Neuronal stem cell (in vitro differentiated cells): Measurements from ENCODE around the gene PLEKHA6.

Experiments
- DNase-seq: peaks from one replicate; pipeline ENCODE4 v3.0.0-alpha.2; 2013; ENCODE audit warnings: low spot score
- H2AFZ ChIP-seq: one replicate; pipeline ENCODE4 v1.6.1; 2013; ENCODE audit warnings: mild to moderate bottlenecking, low read length, inconsistent platforms
- H2AK5ac ChIP-seq: 2 replicates; pipeline ENCODE4 v1.6.1; 2013; ENCODE audit warnings: low read depth, mild to moderate bottlenecking, inconsistent platforms, low read length, moderate library complexity, mixed read lengths
- H2BK120ac ChIP-seq: 2 replicates; pipeline ENCODE4 v1.6.1; 2013; ENCODE audit warnings: low read depth, mild to moderate bottlenecking, inconsistent platforms, low read length, moderate library complexity, mixed read lengths
- H2BK12ac ChIP-seq: one replicate; pipeline ENCODE4 v1.6.1; 2013; ENCODE audit warnings: low read length, inconsistent platforms
- H2BK15ac ChIP-seq: 2 replicates; pipeline ENCODE4 v1.6.1; 2013; ENCODE audit warnings: mild to moderate bottlenecking, low read length, inconsistent platforms, mixed read lengths
- H2BK5ac ChIP-seq: one replicate; pipeline ENCODE4 v1.6.1; 2013; ENCODE audit warnings: inconsistent platforms, mild to moderate bottlenecking, low read length, moderate library complexity
- H3K14ac ChIP-seq: one replicate; pipeline ENCODE4 v1.6.1; 2013; ENCODE audit warnings: low read length, inconsistent platforms
- H3K18ac ChIP-seq: 2 replicates; pipeline ENCODE4 v1.6.1; 2013; ENCODE audit warnings: low read length, inconsistent platforms
- H3K23ac ChIP-seq: 2 replicates; pipeline ENCODE4 v1.6.1; 2013; ENCODE audit warnings: low read depth, mild to moderate bottlenecking, mixed read lengths, low read length, inconsistent platforms; ENCODE audit not compliant: poor library complexity
- H3K27ac ChIP-seq: replicated peaks from 3 replicates; pipeline ENCODE4 v1.5.1; 2013; ENCODE audit warnings: low read length, inconsistent platforms
- H3K27me3 ChIP-seq, 3 experiments: 2 replicates each; pipeline ENCODE4 v1.6.1; 2013; ENCODE audit warnings: low read length in 3 of 3, mild to moderate bottlenecking in 2 of 3, inconsistent platforms in 1 of 3, low read depth in 1 of 3, mixed read lengths in 1 of 3, moderate library complexity in 1 of 3; ENCODE audit not compliant: control insufficient read depth in 3 of 3, insufficient read depth in 3 of 3
- H3K36me3 ChIP-seq, 2 donors: replicated peaks in 1 of 2; 2 replicates each; pipeline ENCODE4 v1.6.1; 2013; ENCODE audit warnings: low read length in 2 of 2; ENCODE audit not compliant: control insufficient read depth in 2 of 2, insufficient read depth in 2 of 2
- H3K4ac ChIP-seq: 2 replicates; pipeline ENCODE4 v1.6.1; 2013; ENCODE audit warnings: inconsistent platforms, mild to moderate bottlenecking, low read length, moderate library complexity
- H3K4me1 ChIP-seq, 2 donors: 1 replicate in 1 of 2; 2 replicates in 1 of 2; pipeline ENCODE4 v1.6.1; 2013; ENCODE audit warnings: low read length in 2 of 2, low read depth in 1 of 2; ENCODE audit not compliant: control insufficient read depth in 2 of 2, insufficient read depth in 1 of 2
- H3K4me2 ChIP-seq: one replicate; pipeline ENCODE4 v1.6.1; 2013; ENCODE audit warnings: mild to moderate bottlenecking, low read length, inconsistent platforms; ENCODE audit not compliant: insufficient read depth, poor library complexity, severe bottlenecking
- H3K4me3 ChIP-seq, 2 donors: 2 replicates each; pipeline ENCODE4 v1.5.1; 2013; ENCODE audit warnings: low read length in 2 of 2, mild to moderate bottlenecking in 2 of 2, inconsistent platforms in 1 of 2, moderate library complexity in 1 of 2
- H3K79me1 ChIP-seq: one replicate; pipeline ENCODE4 v1.6.1; 2013; ENCODE audit warnings: low read depth, mild to moderate bottlenecking, inconsistent platforms, low read length, moderate library complexity
- H3K9ac ChIP-seq: one replicate; pipeline ENCODE4 v1.6.1; 2013; ENCODE audit warnings: mild to moderate bottlenecking, low read depth, low read length, inconsistent platforms; ENCODE audit not compliant: poor library complexity
- H3K9me3 ChIP-seq, 2 donors: replicated peaks in 1 of 2; 2 replicates each; pipeline versions ENCODE3 to v1.6.1; 2013; ENCODE audit warnings: low read length in 2 of 2, mild to moderate bottlenecking in 2 of 2, inconsistent platforms in 1 of 2, low read depth in 1 of 2, mixed read lengths in 1 of 2, moderate library complexity in 1 of 2; ENCODE audit not compliant: control insufficient read depth in 2 of 2, insufficient read depth in 1 of 2
- H4K8ac ChIP-seq: one replicate; pipeline ENCODE4 v1.6.1; 2013; ENCODE audit warnings: low read depth, mild to moderate bottlenecking, inconsistent platforms, low read length, moderate library complexity
- H4K91ac ChIP-seq: one replicate; pipeline ENCODE4 v1.6.1; 2013; ENCODE audit warnings: low read length, low read depth, mild to moderate bottlenecking, inconsistent platforms; ENCODE audit not compliant: poor library complexity
- WGBS, 2 donors: extraction: QIAGEN DNeasy Blood & Tissue Kit; methylation state at CpG; one replicate each; pipeline ENCODE4 v1.1.7; 2013; ENCODE audit warnings: missing lambda C conversion rate in 2 of 2, mixed read lengths in 1 of 2; ENCODE audit not compliant: insufficient read length in 2 of 2, insufficient replicate concordance in 1 of 2; ENCODE audit errors: extremely low coverage in 2 of 2; 5-methylcytosine and 5-hydroxymethylcytosine counted together

Gene PLEKHA6

DNA sequence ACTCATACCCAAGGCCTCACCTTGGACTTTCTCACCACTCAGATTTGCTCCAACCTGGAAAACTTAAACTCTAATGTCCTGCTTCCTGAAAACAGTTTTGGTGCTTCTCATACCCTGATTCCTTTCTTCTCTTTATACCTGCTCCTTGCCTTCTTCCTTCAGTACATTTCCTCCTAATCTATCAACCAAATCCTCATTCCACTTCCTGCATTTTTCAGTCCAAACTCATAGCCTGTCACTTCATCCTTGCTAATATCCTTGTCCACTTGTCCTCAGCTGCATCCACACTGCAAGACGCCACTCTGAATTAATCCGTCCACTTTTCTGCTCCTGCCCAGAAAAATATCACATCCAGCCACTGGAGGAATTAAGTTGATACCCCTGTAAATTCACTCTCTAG lies 26.0 kb upstream of the PLEKHA6 start:
- no peaks in the 10 kb centered on the region for H3K9me3 ChIP-seq
- no peak overlapping the region for H4K91ac ChIP-seq
- H3K14ac ChIP-seq: no peak overlapping the region
- H2BK5ac ChIP-seq: no peak overlapping the region
- H2BK120ac ChIP-seq: no peak overlapping the region
- no peaks in the 10 kb centered on the region for H3K4me1 ChIP-seq
- no peak overlapping the region for H2AFZ ChIP-seq
- no peak overlapping the region for H2AK5ac ChIP-seq
- peaks cover 0 to 53% (median 0%) of the 10 kb centered on the region in 3 experiments for H3K27me3 ChIP-seq
- no peak overlapping the region for H3K9ac ChIP-seq
- no peak overlapping the region for H2BK12ac ChIP-seq
- H3K23ac ChIP-seq: no peak overlapping the region
- H3K18ac ChIP-seq: no peak overlapping the region
- WGBS, 2 donors: no CpG with 5 or more reads among the region's 2 CpGs
- no peaks in the 10 kb centered on the region for H3K36me3 ChIP-seq
- no peaks in the 10 kb centered on the region for H3K79me1 ChIP-seq
- DNase-seq: no peak
- no peak overlapping the region for H3K27ac ChIP-seq
- no peak overlapping the region for H4K8ac ChIP-seq
- no peak overlapping the region for H2BK15ac ChIP-seq
- H3K4me2 ChIP-seq: no peak overlapping the region
- H3K4ac ChIP-seq: no peak overlapping the region
- no peak overlapping the region for H3K4me3 ChIP-seq

DNA sequence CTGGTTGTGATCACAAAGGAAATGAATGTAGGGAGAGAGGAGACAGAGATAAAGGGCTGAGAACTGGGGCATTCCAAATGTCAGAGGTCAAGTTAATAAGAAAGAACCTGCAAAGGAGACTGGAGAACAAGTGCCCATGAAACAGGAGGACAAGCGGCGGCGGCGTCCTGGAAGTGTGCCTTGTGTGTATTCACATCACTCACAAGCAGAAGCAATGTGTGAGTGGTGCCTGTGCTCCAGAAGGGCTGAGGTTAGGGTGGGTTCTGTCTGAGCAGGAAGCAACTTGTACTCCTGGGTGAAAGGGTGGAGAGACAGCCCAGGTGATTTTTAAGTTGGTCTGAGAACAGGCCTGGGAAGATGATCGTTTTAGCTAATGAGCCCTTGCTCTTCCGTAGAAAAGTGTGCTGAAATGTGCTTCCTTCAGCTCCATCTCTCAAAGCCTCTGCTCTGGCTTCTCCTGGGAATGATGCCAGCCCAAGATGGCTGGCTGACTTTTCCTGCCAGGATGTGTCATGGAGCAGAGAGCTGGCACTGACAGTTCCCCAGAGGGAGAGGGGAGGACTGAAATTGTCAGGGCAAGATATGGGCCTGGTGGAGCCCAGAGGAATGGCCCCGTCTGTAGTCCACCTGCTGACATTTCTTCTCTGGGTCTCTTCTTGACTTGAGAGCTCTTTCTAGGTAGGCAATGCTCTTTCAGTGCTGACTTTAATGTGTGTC lies 25.1 kb upstream of the PLEKHA6 start:
- Histone ChIP-seq H3K18ac (peak overlapping the region; percentile 68), H3K36me3 (no peaks in the 10 kb centered on the region), H3K9me3 (no peaks in the 10 kb centered on the region), H3K4ac (no peak overlapping the region), H2AFZ (no peak overlapping the region), H3K14ac (no peak overlapping the region), H3K27me3 (peaks cover 0 to 62% (median 9%) of the 10 kb centered on the region in 3 experiments), H3K4me1 (no peaks in the 10 kb centered on the region), H2BK12ac (no peak overlapping the region), H2BK5ac (no peak overlapping the region), H3K9ac (no peak overlapping the region), H2AK5ac (no peak overlapping the region), H3K27ac (no peak overlapping the region), H3K79me1 (no peaks in the 10 kb centered on the region), H4K91ac (no peak overlapping the region), H2BK120ac (no peak overlapping the region), H3K4me2 (no peak overlapping the region), H3K4me3 (no peak overlapping the region), H3K23ac (no peak overlapping the region), H2BK15ac (no peak overlapping the region), H4K8ac (no peak overlapping the region)
- WGBS, 2 donors: no CpG with 5 or more reads among the region's 7 CpGs
- DNase-seq: no peak

DNA sequence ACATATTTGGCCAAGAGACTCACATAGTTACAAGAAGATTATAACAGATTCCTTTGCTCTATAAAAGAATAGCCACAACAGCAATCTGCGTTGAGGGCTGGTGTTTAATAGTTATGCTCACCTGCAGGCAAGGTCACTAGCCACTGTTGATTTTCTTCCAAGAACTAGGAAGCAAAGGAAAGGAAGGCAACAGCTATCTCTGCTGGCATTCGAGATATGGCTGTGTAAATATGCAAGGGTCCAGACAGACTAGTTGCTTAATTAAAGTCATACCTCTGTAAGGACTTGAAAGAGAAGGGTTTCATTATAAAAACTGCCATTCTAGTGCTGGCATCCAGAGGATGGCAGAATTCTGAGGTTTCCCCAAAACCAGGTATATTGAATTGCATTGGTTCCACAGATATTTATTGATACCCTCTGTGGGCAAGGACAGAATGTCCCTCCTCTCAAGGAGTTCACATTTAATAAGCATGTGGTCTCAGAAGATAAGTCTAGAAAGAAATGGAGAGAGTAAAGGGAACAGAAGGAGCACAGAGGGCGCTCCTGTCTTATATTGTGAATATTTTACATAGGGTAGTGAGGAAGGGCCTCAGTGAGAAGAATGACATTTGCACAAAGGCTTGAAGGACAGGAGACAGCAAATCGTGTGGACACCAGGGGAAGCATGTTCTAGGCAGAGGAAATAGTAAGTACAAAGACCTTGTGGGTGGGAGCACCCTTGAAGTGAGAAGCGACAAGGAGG lies 23.6 kb upstream of the PLEKHA6 start:
- H3K27ac ChIP-seq: no peak overlapping the region
- H3K14ac ChIP-seq: no peak overlapping the region
- no peak overlapping the region for H3K9ac ChIP-seq
- no peak overlapping the region for H3K4me2 ChIP-seq
- no peak overlapping the region for H2BK15ac ChIP-seq
- no CpG with 5 or more reads among the region's 5 CpGs for WGBS, 2 donors
- no peak overlapping the region for H3K4me3 ChIP-seq
- peaks cover 0 to 2% of the 10 kb centered on the region in 2 donors for H3K4me1 ChIP-seq
- DNase-seq: no peak
- no peaks in the 10 kb centered on the region for H3K9me3 ChIP-seq
- no peak overlapping the region for H2BK120ac ChIP-seq
- no peak overlapping the region for H2AFZ ChIP-seq
- no peaks in the 10 kb centered on the region for H3K36me3 ChIP-seq
- H4K8ac ChIP-seq: no peak overlapping the region
- no peaks in the 10 kb centered on the region for H3K79me1 ChIP-seq
- H3K4ac ChIP-seq: no peak overlapping the region
- H3K18ac ChIP-seq: no peak overlapping the region
- H2AK5ac ChIP-seq: no peak overlapping the region
- no peak overlapping the region for H2BK5ac ChIP-seq
- no peak overlapping the region for H4K91ac ChIP-seq
- no peak overlapping the region for H2BK12ac ChIP-seq
- peaks cover 2 to 75% (median 22%) of the 10 kb centered on the region in 3 experiments for H3K27me3 ChIP-seq
- H3K23ac ChIP-seq: no peak overlapping the region

DNA sequence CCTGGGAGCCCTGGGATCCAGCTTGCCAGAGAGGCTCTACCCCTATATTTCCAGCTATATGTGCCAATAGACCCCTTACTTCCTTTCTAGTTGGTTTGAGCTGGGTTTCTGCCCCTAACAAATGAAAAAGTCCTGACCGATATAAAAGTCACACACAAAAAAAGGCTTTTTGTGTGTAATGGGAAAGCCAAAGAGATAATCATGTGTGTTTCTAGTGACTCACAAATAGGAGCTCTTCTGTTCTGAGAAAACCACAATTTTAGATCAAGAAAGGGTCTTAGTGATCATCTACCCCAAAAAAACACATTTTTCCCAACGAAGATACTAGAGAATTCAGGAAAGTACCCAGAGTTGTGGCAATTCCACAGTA lies 23.0 kb upstream of the PLEKHA6 start:
- Histone ChIP-seq H2BK120ac (no peak overlapping the region), H4K8ac (no peak overlapping the region), H3K4me1 (peaks cover 4 to 6% of the 10 kb centered on the region in 2 donors), H3K79me1 (no peaks in the 10 kb centered on the region), H4K91ac (no peak overlapping the region), H3K27ac (no peak overlapping the region), H2BK12ac (no peak overlapping the region), H3K9me3 (no peaks in the 10 kb centered on the region), H3K4me3 (no peak overlapping the region), H3K4ac (no peak overlapping the region), H3K9ac (no peak overlapping the region), H3K23ac (no peak overlapping the region), H3K4me2 (no peak overlapping the region), H2BK15ac (no peak overlapping the region), H2BK5ac (no peak overlapping the region), H3K14ac (no peak overlapping the region), H2AFZ (no peak overlapping the region), H3K18ac (no peak overlapping the region), H3K27me3 (peaks cover 8 to 78% (median 29%) of the 10 kb centered on the region in 3 experiments), H3K36me3 (no peaks in the 10 kb centered on the region), H2AK5ac (no peak overlapping the region)
- no peak for DNase-seq
- no CpG with 5 or more reads among the region's 2 CpGs for WGBS, 2 donors
